ENCODE measurements around the gene KBTBD4.

KBTBD4 gene

GRCh38 chr11:47611348-47611794 lies 32.6 kb upstream of the KBTBD4 start:
- no peak for TF ChIP-seq CTCF (IDR thresholded peaks at IDR 0.05)

DNA sequence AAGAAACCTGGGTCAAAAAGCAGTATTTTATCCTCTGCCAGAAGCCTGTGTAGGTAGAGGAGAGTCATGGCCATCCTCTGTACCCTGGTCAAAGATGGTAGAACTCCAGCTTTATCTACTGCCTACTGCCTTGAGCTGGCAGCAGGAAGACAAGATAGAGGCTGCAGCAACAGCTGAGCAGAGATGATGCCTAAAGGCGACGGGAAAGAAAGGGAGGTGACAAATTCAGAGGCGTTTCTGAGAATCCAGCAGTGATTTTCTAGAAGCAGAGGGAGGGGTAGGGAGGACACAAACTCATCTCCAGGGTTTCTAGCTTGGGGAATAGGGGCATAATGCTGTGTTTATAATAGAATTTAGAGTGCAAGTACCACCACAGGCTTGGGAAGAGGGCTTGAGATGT lies 30.9 kb upstream of the KBTBD4 start:
- no peak for TF ChIP-seq CTCF (IDR thresholded peaks at IDR 0.05)

DNA sequence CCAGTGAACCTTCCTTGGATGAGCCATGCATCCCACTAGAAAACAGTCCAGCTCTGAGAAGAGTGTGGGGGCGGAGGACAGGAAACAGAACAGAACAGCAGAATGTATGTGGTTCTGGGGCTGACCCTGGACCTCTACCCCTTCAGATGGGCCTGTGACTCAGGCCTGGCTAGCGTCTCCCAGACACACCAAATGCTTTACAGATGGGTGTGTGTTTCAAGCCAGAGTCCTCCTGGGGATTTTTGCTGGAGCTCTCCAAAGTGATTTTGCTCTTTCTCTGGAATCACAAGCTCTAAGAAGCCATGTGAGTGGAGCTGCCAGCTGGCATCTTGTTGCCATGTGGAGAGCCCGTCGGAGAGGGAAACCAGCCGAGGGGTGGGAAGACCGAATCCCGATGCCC lies 28.6 kb upstream of the KBTBD4 start:
- no peak for TF ChIP-seq CTCF (IDR thresholded peaks at IDR 0.05)

- no peak for TF ChIP-seq CTCF (IDR thresholded peaks at IDR 0.05)
Measured at GRCh38 chr11:47606731-47607130, 28.0 kb upstream of the KBTBD4 start.

- no peak for TF ChIP-seq CTCF (IDR thresholded peaks at IDR 0.05)
Measured at GRCh38 chr11:47605921-47606320, 27.2 kb upstream of the KBTBD4 start.

- TF ChIP-seq CTCF (IDR thresholded peaks at IDR 0.05), result no peak
Measured at GRCh38 chr11:47603295-47603694, 24.5 kb upstream of the KBTBD4 start.

- no peak for TF ChIP-seq CTCF (IDR thresholded peaks at IDR 0.05)
Measured at GRCh38 chr11:47599902-47600301, 21.1 kb upstream of the KBTBD4 start.

DNA sequence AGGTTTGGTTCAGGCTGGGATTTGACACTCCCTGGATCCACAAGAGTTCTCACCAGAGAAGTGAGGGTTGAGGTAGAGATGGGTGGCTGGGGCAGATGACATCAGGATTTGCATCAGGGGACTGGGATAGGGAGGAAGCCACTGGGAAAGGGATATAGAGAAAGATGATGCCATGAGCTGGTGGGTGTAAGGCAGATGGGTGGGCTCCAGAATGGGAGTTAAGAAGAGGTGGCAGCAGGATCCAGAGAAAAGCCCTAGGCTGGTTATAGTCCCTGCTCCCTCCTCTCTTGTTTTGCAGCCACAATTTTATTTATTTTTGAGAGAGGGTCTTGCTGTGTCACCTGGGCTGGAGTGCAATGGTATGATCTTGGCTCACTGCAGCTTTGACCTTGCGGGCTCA lies 17.2 kb upstream of the KBTBD4 start:
- no peak for TF ChIP-seq CTCF (IDR thresholded peaks at IDR 0.05)

All from LNCAP (cell line).